Peyer's patch (tissue), 4 donors: ENCODE results near the gene EXOC3.

Source experiments
- POLR2A ChIP-seq, 2 donors: fragments of 450-650 bp; IDR thresholded peaks; one replicate each; pipeline ENCODE4 v1.5.1; 2017; ENCODE audit warnings: antibody characterized with exemption in 2 of 2, mild to moderate bottlenecking in 2 of 2, moderate library complexity in 2 of 2
- TF ChIP-seq, protein P1 (sequence below), 6 experiments: fragments of 450-650 bp in 4 of 6; fragments of 200-600 bp in 2 of 6; sonication (generic) in 1 of 6; IDR thresholded peaks; one replicate each; pipeline ENCODE4 v1.5.1; 2017 to 2019; ENCODE audit warnings: antibody characterized with exemption in 6 of 6, mild to moderate bottlenecking in 3 of 6, moderate library complexity in 1 of 6

GRCh38 chr5:472076-472655 is 29.2 kb downstream of the EXOC3 start:
- TF ChIP-seq, protein P1, sequence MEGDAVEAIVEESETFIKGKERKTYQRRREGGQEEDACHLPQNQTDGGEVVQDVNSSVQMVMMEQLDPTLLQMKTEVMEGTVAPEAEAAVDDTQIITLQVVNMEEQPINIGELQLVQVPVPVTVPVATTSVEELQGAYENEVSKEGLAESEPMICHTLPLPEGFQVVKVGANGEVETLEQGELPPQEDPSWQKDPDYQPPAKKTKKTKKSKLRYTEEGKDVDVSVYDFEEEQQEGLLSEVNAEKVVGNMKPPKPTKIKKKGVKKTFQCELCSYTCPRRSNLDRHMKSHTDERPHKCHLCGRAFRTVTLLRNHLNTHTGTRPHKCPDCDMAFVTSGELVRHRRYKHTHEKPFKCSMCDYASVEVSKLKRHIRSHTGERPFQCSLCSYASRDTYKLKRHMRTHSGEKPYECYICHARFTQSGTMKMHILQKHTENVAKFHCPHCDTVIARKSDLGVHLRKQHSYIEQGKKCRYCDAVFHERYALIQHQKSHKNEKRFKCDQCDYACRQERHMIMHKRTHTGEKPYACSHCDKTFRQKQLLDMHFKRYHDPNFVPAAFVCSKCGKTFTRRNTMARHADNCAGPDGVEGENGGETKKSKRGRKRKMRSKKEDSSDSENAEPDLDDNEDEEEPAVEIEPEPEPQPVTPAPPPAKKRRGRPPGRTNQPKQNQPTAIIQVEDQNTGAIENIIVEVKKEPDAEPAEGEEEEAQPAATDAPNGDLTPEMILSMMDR (IDR thresholded peaks at IDR 0.05) = no peak
- no peak for TF ChIP-seq POLR2A (IDR thresholded peaks at IDR 0.05)
